Sigmoid colon (tissue), 4 donors: ENCODE results near the gene WDR53.

ENCODE experiments used
- POLR2A ChIP-seq, 2 donors: fragments of 450-650 bp; IDR thresholded peaks; one replicate each; pipeline ENCODE4 v1.6.1; 2016; ENCODE audit warnings: antibody characterized with exemption in 2 of 2, mild to moderate bottlenecking in 2 of 2, moderate library complexity in 2 of 2
- POLR2AphosphoS5 ChIP-seq, 4 donors: sonication (generic); formaldehyde crosslinking; IDR thresholded peaks; one replicate each; pipeline ENCODE4 v1.6.1; 2017; ENCODE audit warnings: antibody characterized with exemption in 4 of 4

GRCh38 chr3:196609343-196609775 is 41.0 kb upstream of the WDR53 start:
- TF ChIP-seq POLR2A (IDR thresholded peaks at IDR 0.05) (no peak), POLR2AphosphoS5 (IDR thresholded peaks at IDR 0.05) (peak in 2 of 4 donors; percentile 11 to 18)
